SU-DHL-6 (cell line): ENCODE data around the gene CHADL.
"Not testable (repeated sequence)": the region's sequence is repeated elsewhere in the genome, so short reads cannot be mapped to it uniquely, and the experiment has no call there.

ENCODE experiments used
- EZH2phosphoT487 ChIP-seq: fragments of 200-600 bp; sonication (generic), shearing (Covaris generic); conservative IDR thresholded peaks from 2 replicates; pipeline ENCODE4 v1.6.1; 2018; ENCODE audit warnings: mild to moderate bottlenecking, antibody characterized with exemption, low read length, moderate library complexity, mixed read lengths
- TF ChIP-seq, protein P1 (sequence below): fragments of 200-600 bp; sonication (generic); IDR thresholded peaks from one replicate; pipeline ENCODE4 v1.5.1; 2017; ENCODE audit warnings: antibody characterized with exemption, mild to moderate bottlenecking, low read length, moderate library complexity; ENCODE audit not compliant: insufficient read depth, poor library complexity, severe bottlenecking

DNA sequence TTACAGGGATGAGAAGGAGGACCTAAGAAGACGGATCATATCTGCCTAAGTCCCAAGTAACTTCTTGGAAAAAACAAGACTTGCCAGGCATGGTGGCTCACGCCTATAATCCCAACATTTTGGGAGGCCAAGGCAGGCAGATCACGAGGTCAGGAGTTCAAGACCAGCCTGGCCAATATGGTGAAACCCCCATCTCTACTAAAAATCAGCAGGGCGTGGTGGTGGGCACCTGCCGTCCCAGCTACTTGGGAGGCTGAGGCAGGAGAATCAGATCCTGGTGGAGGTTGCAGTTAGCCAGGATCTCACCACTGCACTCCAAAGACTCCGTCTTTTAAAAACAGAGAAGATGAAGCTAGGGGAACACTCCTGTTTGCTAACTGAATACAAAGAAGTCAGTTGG, 60.4 kb downstream of the CHADL start:
- TF ChIP-seq, protein P1, sequence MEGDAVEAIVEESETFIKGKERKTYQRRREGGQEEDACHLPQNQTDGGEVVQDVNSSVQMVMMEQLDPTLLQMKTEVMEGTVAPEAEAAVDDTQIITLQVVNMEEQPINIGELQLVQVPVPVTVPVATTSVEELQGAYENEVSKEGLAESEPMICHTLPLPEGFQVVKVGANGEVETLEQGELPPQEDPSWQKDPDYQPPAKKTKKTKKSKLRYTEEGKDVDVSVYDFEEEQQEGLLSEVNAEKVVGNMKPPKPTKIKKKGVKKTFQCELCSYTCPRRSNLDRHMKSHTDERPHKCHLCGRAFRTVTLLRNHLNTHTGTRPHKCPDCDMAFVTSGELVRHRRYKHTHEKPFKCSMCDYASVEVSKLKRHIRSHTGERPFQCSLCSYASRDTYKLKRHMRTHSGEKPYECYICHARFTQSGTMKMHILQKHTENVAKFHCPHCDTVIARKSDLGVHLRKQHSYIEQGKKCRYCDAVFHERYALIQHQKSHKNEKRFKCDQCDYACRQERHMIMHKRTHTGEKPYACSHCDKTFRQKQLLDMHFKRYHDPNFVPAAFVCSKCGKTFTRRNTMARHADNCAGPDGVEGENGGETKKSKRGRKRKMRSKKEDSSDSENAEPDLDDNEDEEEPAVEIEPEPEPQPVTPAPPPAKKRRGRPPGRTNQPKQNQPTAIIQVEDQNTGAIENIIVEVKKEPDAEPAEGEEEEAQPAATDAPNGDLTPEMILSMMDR = not testable (repeated sequence)
- TF ChIP-seq EZH2phosphoT487 = not testable (repeated sequence)
